PFSK-1 (cell line): ENCODE data around the gene PHC2.

Source experiments
- FOXP2 ChIP-seq: optimal IDR thresholded peaks from 2 replicates; pipeline ENCODE3; 2011; ENCODE audit warnings: borderline replicate concordance, control low read depth, inconsistent platforms; ENCODE audit not compliant: insufficient read depth; ENCODE audit errors: extremely low read length, extremely low read depth
- POLR2AphosphoS5 ChIP-seq: IDR thresholded peaks from 2 replicates; pipeline ENCODE4 v1.6.1; 2012; ENCODE audit warnings: low read depth, mild to moderate bottlenecking, control low read depth, low read length, moderate library complexity
- SIN3A ChIP-seq: IDR thresholded peaks from 2 replicates; pipeline ENCODE4 v1.6.1; 2012; ENCODE audit warnings: mild to moderate bottlenecking, low read length, moderate library complexity, borderline replicate concordance; ENCODE audit not compliant: insufficient read depth
- TAF1 ChIP-seq: IDR thresholded peaks from 2 replicates; pipeline ENCODE4 v1.6.1; 2012; ENCODE audit warnings: low read length, control low read depth, borderline replicate concordance; ENCODE audit not compliant: insufficient read depth
- TF ChIP-seq, protein P1 (sequence below), 2 experiments: IDR thresholded peaks; 2 replicates each; pipeline versions ENCODE4 v1.6.1 to v1.8.0; 2011 to 2012; ENCODE audit warnings: low read depth in 2 of 2, low read length in 2 of 2, control low read depth in 1 of 2, inconsistent platforms in 1 of 2, mild to moderate bottlenecking in 1 of 2, moderate library complexity in 1 of 2; ENCODE audit not compliant: insufficient read depth in 1 of 2

The PHC2 gene

DNA sequence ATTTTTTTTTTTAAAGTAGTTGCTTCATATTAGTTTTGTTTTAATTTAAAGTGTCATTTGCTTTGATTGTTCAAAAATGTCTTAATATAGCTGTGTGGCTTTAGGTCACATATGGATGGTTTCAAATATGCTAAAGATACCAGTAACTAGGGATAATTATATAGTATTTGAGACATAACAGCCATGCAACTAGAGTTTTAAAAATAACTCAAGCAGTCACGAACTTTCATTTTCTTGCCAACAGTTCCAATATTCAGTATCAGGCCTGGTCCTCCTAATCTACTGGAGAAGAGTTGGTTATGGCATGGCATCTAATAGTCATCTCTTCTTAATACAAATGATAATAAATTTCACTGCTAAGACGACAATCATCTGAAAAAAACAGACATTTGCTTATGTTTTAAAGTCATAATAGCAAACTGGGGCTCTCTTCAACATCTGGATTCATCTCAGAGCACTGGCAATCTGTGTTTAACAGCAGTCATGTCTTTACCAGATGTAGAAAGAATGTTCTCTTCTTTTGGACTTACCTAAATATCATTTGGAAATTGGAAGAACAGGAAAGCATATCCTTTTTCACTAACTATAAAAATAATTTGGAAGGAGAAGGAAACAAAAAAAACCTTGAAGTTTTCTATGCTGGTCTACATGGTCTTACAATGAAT lies 85.9 kb downstream of the PHC2 start:
- no peak for TF ChIP-seq TAF1
- no peak for TF ChIP-seq POLR2AphosphoS5
- TF ChIP-seq, protein P1, sequence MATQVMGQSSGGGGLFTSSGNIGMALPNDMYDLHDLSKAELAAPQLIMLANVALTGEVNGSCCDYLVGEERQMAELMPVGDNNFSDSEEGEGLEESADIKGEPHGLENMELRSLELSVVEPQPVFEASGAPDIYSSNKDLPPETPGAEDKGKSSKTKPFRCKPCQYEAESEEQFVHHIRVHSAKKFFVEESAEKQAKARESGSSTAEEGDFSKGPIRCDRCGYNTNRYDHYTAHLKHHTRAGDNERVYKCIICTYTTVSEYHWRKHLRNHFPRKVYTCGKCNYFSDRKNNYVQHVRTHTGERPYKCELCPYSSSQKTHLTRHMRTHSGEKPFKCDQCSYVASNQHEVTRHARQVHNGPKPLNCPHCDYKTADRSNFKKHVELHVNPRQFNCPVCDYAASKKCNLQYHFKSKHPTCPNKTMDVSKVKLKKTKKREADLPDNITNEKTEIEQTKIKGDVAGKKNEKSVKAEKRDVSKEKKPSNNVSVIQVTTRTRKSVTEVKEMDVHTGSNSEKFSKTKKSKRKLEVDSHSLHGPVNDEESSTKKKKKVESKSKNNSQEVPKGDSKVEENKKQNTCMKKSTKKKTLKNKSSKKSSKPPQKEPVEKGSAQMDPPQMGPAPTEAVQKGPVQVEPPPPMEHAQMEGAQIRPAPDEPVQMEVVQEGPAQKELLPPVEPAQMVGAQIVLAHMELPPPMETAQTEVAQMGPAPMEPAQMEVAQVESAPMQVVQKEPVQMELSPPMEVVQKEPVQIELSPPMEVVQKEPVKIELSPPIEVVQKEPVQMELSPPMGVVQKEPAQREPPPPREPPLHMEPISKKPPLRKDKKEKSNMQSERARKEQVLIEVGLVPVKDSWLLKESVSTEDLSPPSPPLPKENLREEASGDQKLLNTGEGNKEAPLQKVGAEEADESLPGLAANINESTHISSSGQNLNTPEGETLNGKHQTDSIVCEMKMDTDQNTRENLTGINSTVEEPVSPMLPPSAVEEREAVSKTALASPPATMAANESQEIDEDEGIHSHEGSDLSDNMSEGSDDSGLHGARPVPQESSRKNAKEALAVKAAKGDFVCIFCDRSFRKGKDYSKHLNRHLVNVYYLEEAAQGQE (IDR thresholded peaks at IDR 0.05; ENCODE audit: insufficient read depth in 1 of 2, low read depth in 2 of 2, low read length in 2 of 2): no peak
- TF ChIP-seq SIN3A: no peak
- TF ChIP-seq FOXP2: no peak

DNA sequence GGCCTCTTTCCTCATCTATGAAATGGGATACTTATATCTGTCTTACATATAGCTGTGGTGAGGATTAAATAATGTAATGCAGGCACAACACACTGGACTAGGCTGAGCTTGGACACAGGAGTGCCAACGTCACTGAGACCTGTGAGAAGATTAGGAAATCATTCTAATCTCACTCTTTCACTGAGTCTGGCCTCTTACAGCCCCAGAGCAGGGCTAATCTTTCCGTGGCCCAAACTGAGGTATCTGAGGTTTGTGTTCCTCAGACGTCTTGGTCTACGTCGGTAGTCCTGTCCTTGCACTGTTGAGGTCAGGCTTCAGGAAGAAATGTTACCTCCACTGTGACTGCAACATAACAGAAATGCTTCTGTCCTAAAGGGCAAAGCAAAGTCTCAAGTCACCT lies 87.4 kb downstream of the PHC2 start:
- TF ChIP-seq TAF1: no peak
- TF ChIP-seq FOXP2: no peak
- TF ChIP-seq SIN3A: no peak
- TF ChIP-seq POLR2AphosphoS5: no peak
- TF ChIP-seq, protein P1 (IDR thresholded peaks at IDR 0.05; ENCODE audit: insufficient read depth in 1 of 2, low read depth in 2 of 2, low read length in 2 of 2): no peak

DNA sequence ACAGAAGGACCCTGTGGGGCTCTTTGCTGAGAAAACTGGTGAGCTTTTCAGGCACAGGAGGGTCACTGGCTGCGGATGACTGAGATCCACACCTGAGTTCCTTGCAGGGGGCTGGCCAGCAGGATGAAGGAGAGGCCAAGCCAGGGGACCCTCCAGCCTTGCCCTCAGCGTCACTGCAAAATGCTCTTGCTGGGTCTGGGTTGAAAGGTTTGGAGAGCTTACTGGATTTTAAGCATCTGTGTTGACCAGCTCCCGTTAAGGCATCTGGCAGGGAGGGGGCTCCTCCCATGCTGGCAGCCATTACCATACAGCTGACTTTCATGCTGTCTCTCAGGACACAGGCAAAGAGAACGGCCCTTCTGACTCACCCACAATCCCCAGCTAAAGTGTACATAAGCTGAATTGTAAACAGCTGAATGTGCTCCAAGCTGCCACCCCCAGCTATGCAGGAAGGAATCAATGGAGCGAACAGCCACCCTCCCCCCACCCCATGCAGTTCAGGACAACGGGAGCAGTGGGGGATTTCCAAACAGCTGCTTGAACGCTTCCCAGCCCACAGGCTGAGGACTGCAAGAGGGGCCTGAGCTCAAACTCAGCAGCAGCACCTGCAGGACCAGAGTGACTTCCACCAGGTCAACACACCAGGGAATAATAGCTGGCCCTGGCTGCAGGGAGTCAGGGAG lies 88.7 kb downstream of the PHC2 start:
- TF ChIP-seq SIN3A: peak; percentile 99
- TF ChIP-seq, protein P1 (IDR thresholded peaks at IDR 0.05; ENCODE audit: insufficient read depth in 1 of 2, low read depth in 2 of 2, low read length in 2 of 2): peak; percentile 39 to 72; a peak in 3 of 4 replicates
- peak; percentile 100 for TF ChIP-seq FOXP2
- TF ChIP-seq POLR2AphosphoS5: no peak; the same call in 1 of the 2 replicates
- TF ChIP-seq TAF1: peak; percentile 60; the same call in 1 of the 2 replicates

- TF ChIP-seq SIN3A (no peak), POLR2AphosphoS5 (no peak), FOXP2 (no peak), TAF1 (no peak)
- TF ChIP-seq, protein P1 (IDR thresholded peaks at IDR 0.05; ENCODE audit: insufficient read depth in 1 of 2, low read depth in 2 of 2, low read length in 2 of 2): no peak
These were observed 89.7 kb downstream of the PHC2 start for GRCh38 chr1:33341190-33341589.
